Activated CD8-positive, alpha-beta memory T cell treated with anti-CD3 and anti-CD28 coated beads, Interleukin-2, amount 50 U/mL, for 4 hours (primary cell): Measurements from ENCODE around the gene IDNK.
A peak's percentile ranks its signal among the peaks of the same experiment; 100 is the strongest.

ENCODE experiments used
- DNase-seq: peaks from one replicate; pipeline ENCODE4 v3.0.0-alpha.2; 2020

Gene IDNK

GRCh38 chr9:83636813-83637212 lies 13.9 kb downstream of the IDNK start:
- no peak for DNase-seq

- DNase-seq: no peak
These were observed 14.4 kb downstream of the IDNK start for GRCh38 chr9:83637389-83637788.

- no peak for DNase-seq
These were observed 16.3 kb downstream of the IDNK start for GRCh38 chr9:83639266-83639665.

- no peak for DNase-seq
These were observed 19.9 kb downstream of the IDNK start for GRCh38 chr9:83642793-83643192.

GRCh38 chr9:83646500-83647239 lies 23.7 kb downstream of the IDNK start:
- no peak for DNase-seq

GRCh38 chr9:83649080-83649479 lies 26.1 kb downstream of the IDNK start:
- peak; percentile 78 for DNase-seq

DNA sequence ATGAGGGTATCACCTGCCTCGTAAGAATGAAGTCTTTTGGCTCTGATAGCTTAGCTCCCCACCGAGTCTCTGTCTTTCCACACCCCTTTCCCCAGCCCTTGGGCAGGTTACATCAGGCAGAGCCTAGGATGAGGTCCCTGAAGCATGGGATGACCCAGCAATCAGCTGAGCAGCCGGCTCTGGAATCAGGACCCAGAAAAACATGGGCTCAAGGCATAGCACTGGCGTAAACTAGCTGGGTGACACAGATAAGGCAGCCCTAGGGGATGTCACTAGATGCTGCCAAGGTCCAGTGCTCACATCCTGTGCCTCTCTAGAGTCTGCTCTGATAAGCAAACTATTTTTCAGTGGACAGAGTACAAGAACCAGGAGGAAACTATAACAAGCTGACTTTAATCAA lies 26.6 kb downstream of the IDNK start:
- no peak for DNase-seq

DNA sequence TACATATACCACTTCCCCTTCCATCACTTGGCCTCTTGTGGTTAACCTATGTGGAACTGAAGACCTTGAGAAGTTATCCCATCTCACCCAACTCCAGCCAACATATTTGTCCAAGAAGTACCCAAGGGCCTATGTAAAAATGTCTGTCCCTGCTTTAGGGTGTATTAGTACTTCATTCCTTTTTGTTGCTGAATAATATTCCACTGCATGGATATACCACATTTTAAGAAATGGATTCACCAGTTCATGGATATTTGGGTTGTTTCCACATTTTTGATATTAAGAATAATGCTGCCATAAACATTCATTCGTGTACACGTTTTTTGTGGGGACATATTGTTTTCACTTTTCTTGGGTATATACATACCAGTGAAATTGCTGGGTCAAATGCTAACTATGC lies 28.6 kb downstream of the IDNK start:
- no peak for DNase-seq

DNA sequence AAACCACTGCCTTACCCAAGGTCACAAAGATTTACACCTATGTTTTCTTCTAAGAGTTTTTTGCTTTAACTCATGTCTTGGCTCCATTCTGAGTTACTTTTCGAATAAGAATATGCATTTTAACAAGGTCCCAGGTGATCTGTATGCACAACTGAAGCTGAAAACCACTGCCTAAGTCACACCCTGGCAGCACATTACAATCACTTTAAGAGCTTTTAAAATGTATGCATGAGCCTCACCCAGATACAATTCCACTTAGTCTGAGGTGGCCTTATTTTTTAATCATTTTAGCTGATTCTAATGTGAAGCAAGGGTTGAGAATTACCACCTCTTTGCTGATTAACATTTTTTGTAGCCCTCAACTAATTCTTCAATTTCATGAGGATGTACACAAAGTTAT lies 29.5 kb downstream of the IDNK start:
- DNase-seq: no peak

GRCh38 chr9:83655433-83655832 lies 32.5 kb downstream of the IDNK start:
- no peak for DNase-seq

DNA sequence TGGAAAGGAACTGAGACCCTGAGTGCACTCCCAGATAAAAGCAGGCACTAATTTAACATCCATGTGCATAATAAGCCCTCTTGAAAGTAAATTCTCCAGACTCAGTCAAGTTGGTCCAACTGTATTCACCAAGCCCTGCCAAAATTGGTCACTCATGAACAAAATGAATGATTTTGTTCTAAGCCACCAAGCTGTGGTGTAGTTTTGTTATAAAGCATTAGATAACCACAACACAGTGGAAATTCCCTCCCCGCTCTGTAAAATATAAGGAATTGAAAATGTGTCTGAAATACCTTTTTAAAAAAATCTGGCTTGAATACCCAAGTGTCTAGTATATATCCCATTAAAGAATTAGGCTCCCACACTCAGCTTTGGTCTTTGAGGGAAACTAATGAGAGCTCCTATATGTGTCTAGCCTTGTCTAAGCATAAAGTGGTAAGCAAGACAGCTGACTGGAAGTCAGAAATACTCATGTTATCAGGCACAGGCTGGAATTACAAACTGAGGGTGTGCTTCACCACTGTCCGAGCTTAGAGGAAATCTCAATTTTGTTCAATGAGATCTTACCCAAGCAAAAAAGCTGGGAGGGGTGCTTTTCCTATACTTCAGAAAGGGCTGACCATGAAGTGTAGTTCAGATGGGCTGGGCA lies 33.2 kb downstream of the IDNK start:
- DNase-seq: no peak

- no peak for DNase-seq
These were observed 34.0 kb downstream of the IDNK start for GRCh38 chr9:83656952-83657351.

DNA sequence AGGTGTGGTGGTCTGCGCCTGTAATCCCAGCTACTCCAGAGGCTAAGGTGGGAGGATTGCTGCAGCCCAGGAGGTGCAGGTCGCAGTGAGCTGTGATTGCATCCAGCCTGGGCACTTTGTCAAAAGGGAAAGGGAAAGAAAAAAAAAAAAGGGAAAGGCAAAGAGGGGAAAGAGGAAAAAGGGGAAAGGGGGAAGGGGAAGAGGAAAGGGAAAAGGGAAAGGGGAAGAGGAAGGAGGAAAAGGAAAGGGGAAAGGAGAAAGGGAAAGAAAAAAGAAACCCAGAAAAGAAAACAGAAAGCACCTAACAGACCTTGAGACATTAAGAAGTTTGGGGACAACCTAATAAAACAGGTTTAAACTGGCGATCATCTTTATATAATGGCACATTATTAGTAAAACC lies 40.0 kb downstream of the IDNK start:
- DNase-seq: no peak

DNA sequence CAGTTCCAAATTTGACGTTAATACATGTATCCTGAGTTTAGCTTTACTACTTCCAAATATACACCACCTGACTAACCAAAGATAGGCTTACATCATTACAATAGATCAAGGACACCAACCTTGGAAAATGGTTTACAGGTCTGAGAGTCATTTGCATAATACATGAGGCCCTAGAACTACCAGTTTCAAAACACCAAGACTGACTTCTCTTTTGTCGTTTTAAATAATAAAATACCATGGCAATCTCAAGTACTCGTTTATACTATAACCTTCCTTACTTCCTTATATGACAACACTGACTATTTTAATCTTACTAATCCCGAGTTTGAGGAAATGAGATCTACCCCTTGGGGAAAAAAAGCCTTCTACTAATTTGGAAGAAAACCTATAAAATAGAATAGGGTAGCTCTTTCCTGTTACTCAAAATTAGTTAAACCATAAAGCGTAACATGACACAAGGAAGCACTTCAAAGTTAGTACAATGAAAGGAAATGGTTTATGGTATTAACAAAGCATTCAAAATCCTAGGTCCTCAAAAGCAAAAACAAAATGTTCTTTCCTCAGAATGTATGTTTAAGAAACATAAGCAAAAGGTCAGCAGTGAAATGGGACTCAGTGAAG lies 42.7 kb downstream of the IDNK start:
- DNase-seq: no peak

DNA sequence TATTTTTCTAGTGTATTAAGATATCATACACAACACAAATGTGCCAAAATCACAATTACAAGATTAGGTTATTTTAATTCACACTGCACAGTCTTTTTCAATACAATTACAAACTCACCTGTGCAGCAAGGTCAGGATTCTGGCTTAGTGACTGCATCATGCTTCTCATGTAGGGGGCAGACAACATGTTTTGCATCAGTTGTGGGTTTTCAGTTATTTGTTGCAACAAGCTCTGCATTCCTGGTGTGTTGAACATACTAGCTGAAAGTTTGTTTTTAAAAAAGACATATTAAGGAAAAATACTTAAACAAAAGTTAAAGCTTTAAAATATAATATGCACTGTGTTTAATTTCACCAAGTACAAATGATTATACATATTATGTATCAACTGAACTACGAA lies 46.1 kb downstream of the IDNK start:
- no peak for DNase-seq

DNA sequence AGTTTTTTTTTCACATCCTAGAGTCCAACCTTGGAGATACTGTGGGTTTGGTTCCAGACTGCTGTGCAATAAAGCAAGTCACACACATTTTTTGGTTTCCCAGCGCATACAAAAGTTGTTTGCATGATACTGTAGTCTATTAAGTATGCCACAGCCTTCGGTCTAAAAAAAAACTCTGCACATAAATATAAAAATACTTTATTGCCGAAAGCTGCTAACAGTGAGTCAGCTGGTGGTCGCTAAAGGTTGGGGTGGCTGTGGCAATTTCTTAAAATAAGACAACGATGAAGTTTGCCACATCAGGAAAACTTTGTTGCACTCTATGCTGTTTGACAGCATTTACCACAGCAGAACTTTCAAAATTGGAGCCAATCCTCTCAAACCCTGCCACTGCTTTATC lies 47.4 kb downstream of the IDNK start:
- no peak for DNase-seq

DNA sequence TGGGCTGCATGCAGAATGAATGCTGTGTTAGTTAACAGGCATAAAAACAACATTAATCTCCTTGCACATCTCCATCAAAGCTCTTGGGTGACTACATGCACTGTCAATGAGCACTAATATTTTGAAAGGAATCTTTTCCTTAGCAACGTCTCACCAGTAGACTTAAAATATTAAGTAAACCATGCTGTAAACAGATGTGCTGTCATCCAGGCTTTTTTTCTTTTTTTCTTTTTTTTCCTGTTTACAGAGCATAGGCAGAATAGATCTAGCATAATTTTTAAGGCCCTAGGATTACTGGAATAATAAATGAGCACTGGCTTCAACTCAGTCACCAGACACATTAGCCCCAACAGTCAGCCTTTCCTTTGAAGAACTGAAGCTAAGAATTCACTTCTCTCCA lies 48.5 kb downstream of the IDNK start:
- no peak for DNase-seq

DNA sequence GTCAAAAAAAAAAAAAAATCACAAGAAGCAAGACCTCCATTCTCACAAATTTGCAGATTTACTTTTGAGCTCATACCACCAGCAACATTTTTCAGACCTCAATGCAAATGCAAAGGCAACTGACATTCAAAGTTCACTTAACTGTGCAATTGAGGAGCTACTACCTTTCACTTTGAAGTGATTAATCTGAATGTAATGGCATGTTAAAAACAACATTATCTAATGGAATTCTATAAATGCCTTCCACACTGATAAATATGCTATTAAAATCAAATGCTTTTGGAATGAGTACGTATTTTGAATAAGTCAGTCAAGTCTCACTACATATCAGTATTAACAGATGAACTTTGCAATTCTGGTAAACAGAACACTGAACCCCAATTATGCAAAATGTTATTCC lies 52.5 kb downstream of the IDNK start:
- no peak for DNase-seq

DNA sequence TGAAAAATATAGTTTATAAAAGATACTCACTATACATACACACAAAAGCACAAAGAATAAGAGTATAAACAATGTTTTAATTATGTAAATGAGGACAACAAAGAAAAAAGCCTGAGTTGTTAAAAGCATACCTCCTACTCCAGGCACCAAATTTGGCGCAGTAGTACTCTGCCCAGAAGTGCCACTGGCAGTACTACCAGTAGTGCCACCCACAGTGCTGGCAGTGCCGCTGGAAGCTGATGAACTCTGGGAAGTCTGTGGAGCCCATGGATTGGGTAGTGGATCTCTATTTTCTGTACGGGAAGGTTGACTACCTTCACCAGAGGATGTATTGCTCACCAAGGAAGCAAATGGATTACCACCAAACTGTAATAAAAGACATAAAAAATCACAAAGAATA lies 54.7 kb downstream of the IDNK start:
- DNase-seq: no peak

GRCh38 chr9:83680233-83680632 lies 57.3 kb downstream of the IDNK start:
- no peak for DNase-seq

DNA sequence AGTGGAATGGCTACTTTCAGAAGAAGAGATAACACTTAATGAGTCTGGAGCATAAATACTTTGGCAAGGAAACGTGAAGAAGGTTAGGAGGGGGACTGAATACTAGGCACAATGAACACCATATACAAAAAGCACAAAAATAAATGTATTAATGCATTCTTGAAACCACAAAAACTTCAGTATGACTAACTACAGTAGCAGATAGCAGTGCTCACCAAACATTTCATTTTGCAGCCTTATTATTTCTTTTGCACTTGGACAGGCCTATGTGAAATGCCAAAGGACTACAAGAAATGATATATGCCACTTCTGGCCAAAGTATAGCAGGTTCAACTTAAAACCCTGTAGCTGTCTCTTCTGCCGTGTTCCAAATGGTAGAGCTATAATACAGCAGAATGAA lies 58.5 kb downstream of the IDNK start:
- no peak for DNase-seq

DNA sequence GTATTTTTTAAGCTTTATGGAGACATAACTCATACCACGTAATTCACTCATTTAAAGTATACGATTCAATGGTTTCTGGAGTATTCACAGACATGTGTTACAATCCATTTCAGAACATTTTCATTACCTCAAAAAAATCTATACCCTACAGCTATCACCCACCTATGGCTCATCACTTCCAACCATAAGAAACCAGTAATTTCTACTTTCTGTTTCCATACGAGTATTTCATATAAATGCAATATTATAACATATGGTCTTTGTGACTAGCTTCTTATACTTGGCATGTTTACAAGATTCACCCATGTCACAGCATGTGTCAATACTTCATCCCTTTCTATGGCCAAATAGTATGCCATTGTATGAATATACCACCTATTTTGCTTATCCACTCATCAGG lies 66.0 kb downstream of the IDNK start:
- no peak for DNase-seq

DNA sequence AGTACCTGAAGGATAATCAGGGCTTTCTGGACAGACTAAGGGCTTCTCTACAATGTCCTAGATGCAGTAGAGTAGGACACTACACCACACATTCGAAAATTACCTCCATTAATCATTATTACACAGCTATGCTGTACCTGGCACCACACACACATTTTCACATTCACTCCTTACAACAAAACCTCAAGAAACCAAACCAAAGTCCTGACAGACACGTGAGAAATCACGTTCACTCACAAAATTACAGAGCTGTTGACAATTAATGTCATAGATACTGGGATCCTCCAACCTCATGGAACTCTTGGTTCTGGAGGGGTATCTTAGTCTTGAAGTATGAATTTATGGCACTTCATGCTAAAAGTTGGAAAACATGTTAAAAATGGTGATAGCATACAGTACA lies 68.5 kb downstream of the IDNK start:
- no peak for DNase-seq
